BJ (cell line): ENCODE measurements around the gene PRLR. TPM values are rescaled to one million over a fixed set of nuclear protein-coding genes. Genes with fewer than 3 reads are reported as not detected.

Source experiments
- CTCF ChIA-PET: fragments of 350-600 bp; formaldehyde crosslinking; extraction: SDS; loops from one replicate; lab custom pipeline; 2021; ENCODE audit warnings: antibody characterized with exemption, inconsistent platforms; lab: Yijun Ruan, JAX
- POLR2A ChIA-PET: fragments of 300-600 bp; sonication (Branson Sonifier 250); formaldehyde crosslinking; extraction: SDS; loops from one replicate; lab custom pipeline; 2021; ENCODE audit warnings: antibody characterized with exemption; lab: Charles Lee
- DNase-seq: peaks from one replicate; pipeline ENCODE4 v3.0.0-alpha.2; 2011; ENCODE audit warnings: low read depth
- H3K27me3 ChIP-seq: 2 replicates; pipeline ENCODE4 v1.6.0; 2011; ENCODE audit warnings: low read length; ENCODE audit not compliant: control insufficient read depth, insufficient read depth
- H3K36me3 ChIP-seq: 2 replicates; pipeline ENCODE4 v1.5.1; 2011; ENCODE audit warnings: low read length; ENCODE audit not compliant: control insufficient read depth, insufficient read depth
- H3K4me3 ChIP-seq: 2 replicates; pipeline ENCODE4 v1.5.1; 2011; ENCODE audit warnings: low read depth, mild to moderate bottlenecking, control low read depth, low read length
- CTCF ChIP-seq: IDR thresholded peaks from 2 replicates; pipeline ENCODE4 v1.5.1; 2011; ENCODE audit warnings: low read depth, mild to moderate bottlenecking, control low read depth, inconsistent platforms, low read length, moderate library complexity; ENCODE audit not compliant: insufficient read depth
- polyA plus RNA-seq: library from polyadenylated mRNA; depleted of rRNA; stranded (reverse); fragments of >200 nt; gene quantifications from 2 replicates; pipeline ENCODE4 v1.2.3, GENCODE V29; 2011

PRLR gene
- polyA plus RNA-seq, 1 experiment: 0.34 TPM

- CTCF ChIA-PET: no interaction called here
- DNase-seq: no peak
- POLR2A ChIA-PET: no interaction called here
- Histone ChIP-seq H3K4me3 (no peak overlapping the region), H3K27me3 (no peaks in the 10 kb centered on the region), H3K36me3 (no peaks in the 10 kb centered on the region)
- TF ChIP-seq CTCF: no peak
Observed at GRCh38 chr5:35134278-35135030, 95.8 kb downstream of the PRLR start.

GRCh38 chr5:35133186-35133585, 97.1 kb downstream of the PRLR start:
- H3K27me3 ChIP-seq: no peaks in the 10 kb centered on the region
- no peak for DNase-seq
- no peak overlapping the region for H3K4me3 ChIP-seq
- no peaks in the 10 kb centered on the region for H3K36me3 ChIP-seq
- POLR2A ChIA-PET: no interaction called here
- CTCF ChIA-PET: interaction anchor here (1.0 kb wide), 1 partner anchor 17 kb away, joined by 4 read pairs; no protein-coding TSS in a partner anchor
- TF ChIP-seq CTCF: no peak

GRCh38 chr5:35131723-35132122, 98.6 kb downstream of the PRLR start:
- ChIA-PET CTCF (no interaction called here), POLR2A (no interaction called here)
- no peak for DNase-seq
- no peaks in the 10 kb centered on the region for H3K27me3 ChIP-seq
- no peak overlapping the region for H3K4me3 ChIP-seq
- TF ChIP-seq CTCF: no peak
- no peaks in the 10 kb centered on the region for H3K36me3 ChIP-seq

GRCh38 chr5:35129921-35130485, 100.3 kb downstream of the PRLR start:
- CTCF ChIA-PET: interaction anchor here (1.0 to 1.4 kb wide), 3 partner anchors 12 to 122 kb away, joined by 3 to 7 read pairs (median 3); no protein-coding TSS in a partner anchor
- no peak for DNase-seq

More at GRCh38 chr5:35129921-35130485, 100.3 kb downstream of the PRLR start:
- POLR2A ChIA-PET: no interaction called here
- TF ChIP-seq CTCF: no peak
- Histone ChIP-seq H3K4me3 (no peak overlapping the region), H3K27me3 (no peaks in the 10 kb centered on the region), H3K36me3 (no peaks in the 10 kb centered on the region)
